Upper lobe of left lung (tissue), 6 donors: ENCODE data around the gene PAPPA. TPM values are rescaled to one million over a fixed set of nuclear protein-coding genes. Genes with fewer than 3 reads are reported as not detected.

Source experiments
- ATAC-seq, 2 donors: fragments of 200-7000 bp; cut with Tn5 transposase; one replicate each; pipeline ENCODE4 v1.9.1; 2022; ENCODE audit warnings: mild to moderate bottlenecking in 2 of 2, moderate library complexity in 2 of 2; ENCODE audit not compliant: low FRiP score in 2 of 2
- DNase-seq, 2 donors: peaks; one replicate each; pipeline ENCODE4 v3.0.0-alpha.2; 2019 to 2020
- H3K27ac ChIP-seq, 4 donors: fragments of 200-600 bp; sonication (generic); one replicate each; pipeline ENCODE4 v1.5.1; 2016 to 2019
- H3K27me3 ChIP-seq, 4 donors: fragments of 200-600 bp; sonication (generic); one replicate each; pipeline ENCODE4 v1.5.1; 2017 to 2019
- H3K36me3 ChIP-seq, 4 donors: fragments of 200-600 bp; sonication (generic); one replicate each; pipeline ENCODE4 v1.5.1; 2016 to 2019
- H3K4me1 ChIP-seq, 4 donors: fragments of 200-600 bp; sonication (generic); one replicate each; pipeline ENCODE4 v1.5.1; 2018 to 2019
- H3K4me3 ChIP-seq, 4 donors: fragments of 200-600 bp; sonication (generic); one replicate each; pipeline ENCODE4 v1.5.1; 2017 to 2019; ENCODE audit warnings: mild to moderate bottlenecking in 2 of 4, moderate library complexity in 1 of 4
- H3K9me3 ChIP-seq, 4 donors: fragments of 200-600 bp; sonication (generic); one replicate each; pipeline ENCODE4 v1.5.1; 2018 to 2019
- EP300 ChIP-seq, 4 donors: sonication (generic); formaldehyde crosslinking; IDR thresholded peaks; one replicate each; pipeline ENCODE4 v1.5.1; 2017; ENCODE audit warnings: antibody characterized with exemption in 4 of 4, control low read depth in 2 of 4
- POLR2A ChIP-seq, 4 donors: fragments of 450-650 bp; IDR thresholded peaks; one replicate each; pipeline ENCODE4 v1.5.1; 2016 to 2017; ENCODE audit warnings: antibody characterized with exemption in 4 of 4, mild to moderate bottlenecking in 2 of 4
- POLR2AphosphoS5 ChIP-seq, 2 donors: sonication (generic); formaldehyde crosslinking; IDR thresholded peaks; one replicate each; pipeline ENCODE4 v1.5.1; 2017; ENCODE audit warnings: antibody characterized with exemption in 2 of 2
- WGBS, 2 donors: methylation state at CpG; one replicate each; pipeline ENCODE4 v1.1.5; 2017 to 2018; 5-methylcytosine and 5-hydroxymethylcytosine counted together
- total RNA-seq, 6 donors: library from RNA; depleted of rRNA in 4 of 6; stranded (reverse); fragments of >200 nt in 4 of 6; gene quantifications; one replicate each; pipeline versions ENCODE4 v1.1.0 to v1.2.1, GENCODE V29; 2016 to 2021
- TF ChIP-seq, protein P1 (sequence below), 6 experiments: fragments of 450-650 bp in 4 of 6; fragments of 200-600 bp in 2 of 6; sonication (generic) in 2 of 6; IDR thresholded peaks; one replicate each; pipeline ENCODE4 v1.5.1; 2016 to 2019; ENCODE audit warnings: antibody characterized with exemption in 6 of 6
- donor health status: DM: no; HTN: no; CAD: no; lungs with moderate emphysema.
- donor health status: DM: no; HTN: yes; CAD: no; lungs with severe emphysema.

Gene PAPPA
- total RNA-seq, 6 donors from 2014 or later, result 0.46 to 2.9 (median 1.1) TPM

DNA sequence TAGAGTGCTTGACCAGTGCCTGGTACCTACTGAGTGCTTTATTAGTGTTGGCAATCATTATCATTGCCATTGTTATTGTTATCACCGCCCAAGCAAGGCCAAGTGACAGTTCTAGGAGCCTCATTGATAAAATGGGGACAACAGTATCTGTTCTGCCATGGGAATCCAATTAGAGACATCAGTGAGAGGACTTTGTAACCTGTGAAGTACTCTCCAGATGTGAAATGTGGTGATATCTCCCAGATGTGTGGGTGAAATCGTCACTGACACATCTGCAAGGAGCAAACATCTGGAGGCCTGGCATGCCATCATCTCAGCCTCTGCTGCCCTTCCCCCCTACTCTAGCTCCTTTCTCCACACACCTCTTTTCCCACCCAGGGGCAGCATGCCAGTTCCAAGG is 260.8 kb downstream of the PAPPA start:
- 71 to 95% methylated on average over 2 of the region's 2 CpGs for WGBS, 2 donors
- ATAC-seq, result no peak
- Histone ChIP-seq H3K4me3 (no peak overlapping the region), H3K27me3 (no peaks in the 10 kb centered on the region), H3K36me3 (no peaks in the 10 kb centered on the region), H3K9me3 (no peaks in the 10 kb centered on the region), H3K27ac (no peak overlapping the region), H3K4me1 (no peaks in the 10 kb centered on the region)
- no peak for TF ChIP-seq POLR2A (IDR thresholded peaks at IDR 0.05)
- TF ChIP-seq, protein P1, sequence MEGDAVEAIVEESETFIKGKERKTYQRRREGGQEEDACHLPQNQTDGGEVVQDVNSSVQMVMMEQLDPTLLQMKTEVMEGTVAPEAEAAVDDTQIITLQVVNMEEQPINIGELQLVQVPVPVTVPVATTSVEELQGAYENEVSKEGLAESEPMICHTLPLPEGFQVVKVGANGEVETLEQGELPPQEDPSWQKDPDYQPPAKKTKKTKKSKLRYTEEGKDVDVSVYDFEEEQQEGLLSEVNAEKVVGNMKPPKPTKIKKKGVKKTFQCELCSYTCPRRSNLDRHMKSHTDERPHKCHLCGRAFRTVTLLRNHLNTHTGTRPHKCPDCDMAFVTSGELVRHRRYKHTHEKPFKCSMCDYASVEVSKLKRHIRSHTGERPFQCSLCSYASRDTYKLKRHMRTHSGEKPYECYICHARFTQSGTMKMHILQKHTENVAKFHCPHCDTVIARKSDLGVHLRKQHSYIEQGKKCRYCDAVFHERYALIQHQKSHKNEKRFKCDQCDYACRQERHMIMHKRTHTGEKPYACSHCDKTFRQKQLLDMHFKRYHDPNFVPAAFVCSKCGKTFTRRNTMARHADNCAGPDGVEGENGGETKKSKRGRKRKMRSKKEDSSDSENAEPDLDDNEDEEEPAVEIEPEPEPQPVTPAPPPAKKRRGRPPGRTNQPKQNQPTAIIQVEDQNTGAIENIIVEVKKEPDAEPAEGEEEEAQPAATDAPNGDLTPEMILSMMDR (IDR thresholded peaks at IDR 0.05), result no peak
- TF ChIP-seq POLR2AphosphoS5 (IDR thresholded peaks at IDR 0.05), result no peak
- no peak for TF ChIP-seq EP300 (IDR thresholded peaks at IDR 0.05)
- no peak for DNase-seq

DNA sequence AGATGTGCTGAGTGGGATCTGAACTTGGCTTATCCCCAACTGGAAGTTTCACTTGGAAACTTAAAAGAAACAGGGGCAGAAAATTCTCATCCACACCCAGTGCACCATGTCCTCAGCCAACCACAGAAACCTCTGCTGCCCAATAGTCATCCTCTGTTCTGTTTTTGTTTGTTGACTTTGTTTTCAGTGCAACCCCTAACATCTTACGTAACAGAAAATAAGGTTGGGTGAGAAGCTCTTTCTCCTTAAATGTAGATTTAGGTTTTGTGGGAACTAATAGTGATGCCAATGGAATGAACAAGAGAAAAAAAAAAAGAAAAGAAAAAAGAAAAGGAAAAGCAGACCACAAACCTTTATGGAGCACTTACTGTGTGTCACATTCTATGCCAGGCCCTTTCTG is 262.8 kb downstream of the PAPPA start:
- no peaks in the 10 kb centered on the region for H3K4me1 ChIP-seq
- DNase-seq, result no peak
- ATAC-seq, result no peak

DNA sequence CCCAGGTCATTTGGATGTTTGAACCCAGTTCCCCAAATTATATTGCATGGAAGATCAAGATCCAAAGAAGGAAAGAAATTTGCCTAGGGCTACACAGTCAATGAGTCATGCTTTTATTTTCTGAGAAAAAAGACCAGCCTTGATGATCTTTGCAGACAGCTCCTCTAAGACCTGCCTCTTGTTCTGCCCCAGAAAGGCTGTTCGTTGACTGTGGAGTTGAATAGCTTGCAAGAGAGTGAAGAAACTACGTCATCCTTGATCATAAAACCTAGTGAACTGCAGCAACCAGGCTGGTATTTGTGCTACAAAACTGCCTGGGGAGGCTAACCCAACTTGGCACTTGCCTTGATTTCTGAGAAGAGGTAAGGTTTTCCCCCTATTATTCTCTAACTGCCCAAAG is 263.9 kb downstream of the PAPPA start:
- DNase-seq (no peak), ATAC-seq (no peak)
- H3K4me3 ChIP-seq, result no peak overlapping the region
- H3K9me3 ChIP-seq, result no peaks in the 10 kb centered on the region
- H3K36me3 ChIP-seq, result no peaks in the 10 kb centered on the region
- H3K27ac ChIP-seq, result no peak overlapping the region
- H3K27me3 ChIP-seq, result no peaks in the 10 kb centered on the region
- no peaks in the 10 kb centered on the region for H3K4me1 ChIP-seq
- TF ChIP-seq, protein P1 (IDR thresholded peaks at IDR 0.05), result no peak
- TF ChIP-seq POLR2A (IDR thresholded peaks at IDR 0.05) (no peak), POLR2AphosphoS5 (IDR thresholded peaks at IDR 0.05) (no peak), EP300 (IDR thresholded peaks at IDR 0.05) (no peak)
- 90 to 100% methylated on average over 2 of the region's 2 CpGs for WGBS, 2 donors

More for the DNA sequence above, 262.8 kb downstream of the PAPPA start:
- Histone ChIP-seq H3K27me3 (no peaks in the 10 kb centered on the region), H3K27ac (no peak overlapping the region), H3K9me3 (no peaks in the 10 kb centered on the region), H3K36me3 (no peaks in the 10 kb centered on the region), H3K4me3 (no peak overlapping the region)
- TF ChIP-seq POLR2AphosphoS5 (IDR thresholded peaks at IDR 0.05) (no peak), EP300 (IDR thresholded peaks at IDR 0.05) (no peak), POLR2A (IDR thresholded peaks at IDR 0.05) (no peak)
- TF ChIP-seq, protein P1 (IDR thresholded peaks at IDR 0.05), result no peak
- WGBS, 2 donors, result 91 to 96% methylated on average over 1 of the region's 1 CpG

DNA sequence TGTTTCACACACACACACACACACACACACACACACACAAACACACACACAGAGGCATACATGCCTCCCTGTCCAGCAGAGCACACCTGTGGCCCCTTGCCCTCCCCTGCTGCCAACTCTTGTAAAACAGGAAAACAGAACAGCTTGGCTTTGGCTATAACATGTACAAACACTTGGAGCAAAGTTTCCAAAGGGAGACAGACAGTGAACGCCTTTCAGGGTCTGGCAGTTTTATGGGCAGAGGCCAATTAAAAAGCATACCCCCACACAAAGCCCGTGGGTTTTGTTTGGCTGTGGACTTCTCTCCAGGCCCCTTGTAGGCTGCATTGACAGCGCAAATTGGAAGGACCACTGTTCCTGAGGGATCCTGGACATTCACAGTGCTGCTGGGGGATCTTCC is 265.6 kb downstream of the PAPPA start:
- Histone ChIP-seq H3K27me3 (no peaks in the 10 kb centered on the region), H3K4me3 (no peak overlapping the region), H3K4me1 (no peaks in the 10 kb centered on the region), H3K9me3 (no peaks in the 10 kb centered on the region), H3K27ac (no peak overlapping the region), H3K36me3 (no peaks in the 10 kb centered on the region)
- TF ChIP-seq POLR2AphosphoS5 (IDR thresholded peaks at IDR 0.05) (no peak), POLR2A (IDR thresholded peaks at IDR 0.05) (no peak), EP300 (IDR thresholded peaks at IDR 0.05) (no peak)
- TF ChIP-seq, protein P1 (IDR thresholded peaks at IDR 0.05), result no peak
- ATAC-seq, result no peak
- WGBS, 2 donors, result 73 to 100% methylated on average over 2 to 3 of the region's 3 CpGs
- DNase-seq, result no peak

- H3K27me3 ChIP-seq, result no peaks in the 10 kb centered on the region
- H3K9me3 ChIP-seq, result no peaks in the 10 kb centered on the region
- no peaks in the 10 kb centered on the region for H3K36me3 ChIP-seq
- no peak for DNase-seq
- H3K4me1 ChIP-seq, result no peaks in the 10 kb centered on the region
- 79 to 86% methylated on average over 1 of the region's 1 CpG for WGBS, 2 donors
- no peak overlapping the region for H3K4me3 ChIP-seq
- no peak overlapping the region for H3K27ac ChIP-seq
- no peak for ATAC-seq
- TF ChIP-seq, protein P1 (IDR thresholded peaks at IDR 0.05), result no peak
- TF ChIP-seq EP300 (IDR thresholded peaks at IDR 0.05) (no peak), POLR2AphosphoS5 (IDR thresholded peaks at IDR 0.05) (no peak)
Measured at GRCh38 chr9:116420993-116421538, 267.5 kb downstream of the PAPPA start.
